ENCODE results near the gene GLRX. TPM values are rescaled to one million over a fixed set of nuclear protein-coding genes. Genes with fewer than 3 reads are reported as not detected.

Gene GLRX
- polyA plus RNA-seq, 2 of the 4 experiments (the other 2 are of a cell fraction): 106 to 329 TPM

- ChIA-PET CTCF (interaction anchor here (0.5 to 16.1 kb wide), 2 partner anchors 47 to 57 kb away, joined by 3 to 469 read pairs; no protein-coding TSS in a partner anchor), POLR2A (no interaction called here)
- Histone ChIP-seq H3K4me3 (no peak overlapping the region), H3K27ac (no peak overlapping the region; a peak in 1 of 6 replicates), H3K4me1 (peaks cover 45% of the 10 kb centered on the region), H3K9me3 (no peaks in the 10 kb centered on the region), H3K4me2 (no peak overlapping the region)
- 94% methylated on average over 8 of the region's 8 CpGs for WGBS (ENCODE audit: missing lambda C conversion rate)
- no peak for ATAC-seq
- TF ChIP-seq EP300 (IDR thresholded peaks at IDR 0.05): no peak
- DNase-seq (ENCODE audit: low read depth in 1 of 2, low spot score in 1 of 2): no peak
- no peak for FAIRE-seq
Observed at GRCh38 chr5:95788493-95788892, 34.0 kb downstream of the GLRX start.

DNA sequence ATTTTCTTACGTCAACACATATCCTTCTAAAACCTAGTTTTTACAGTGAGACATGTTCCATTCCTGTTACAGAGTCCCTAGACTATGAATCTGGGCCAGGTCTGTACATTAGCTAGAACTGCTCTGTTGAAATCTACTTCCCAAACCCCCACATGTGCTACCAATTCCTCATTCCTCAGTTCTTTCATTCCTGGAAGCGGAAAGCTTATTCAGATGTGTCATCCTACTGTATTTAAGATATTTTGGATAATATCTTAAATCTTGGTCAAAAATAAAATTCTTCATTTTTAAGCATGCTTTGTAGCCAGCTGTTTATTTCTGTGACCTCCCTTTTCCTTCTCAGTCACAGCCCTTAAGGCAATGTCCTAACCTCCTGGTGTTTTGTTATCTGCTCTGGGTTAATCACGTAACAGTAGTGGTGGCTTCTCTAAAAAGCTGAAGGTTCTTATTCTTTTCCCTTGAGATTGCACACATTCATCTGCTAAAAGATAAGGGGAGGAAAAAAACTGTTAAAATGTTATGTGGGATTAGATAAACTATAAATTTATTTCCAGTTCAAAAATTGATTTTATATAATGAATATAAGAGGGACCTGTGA is 35.6 kb downstream of the GLRX start:
- ATAC-seq: no peak
- no peak for FAIRE-seq
- no peak for DNase-seq (ENCODE audit: low read depth in 1 of 2, low spot score in 1 of 2)

More for the DNA sequence above, 35.6 kb downstream of the GLRX start:
- ChIA-PET CTCF (interaction anchor here (1.0 to 16.1 kb wide), 2 partner anchors 58 to 112 kb away, joined by 4 to 469 read pairs; no protein-coding TSS in a partner anchor), POLR2A (interaction anchor here (0.6 kb wide), 1 partner anchor 37 kb away, joined by 3 read pairs; no protein-coding TSS in a partner anchor)
- H3K27ac ChIP-seq: no peak overlapping the region; a peak in 1 of 6 replicates
- H3K4me1 ChIP-seq: peaks cover 34% of the 10 kb centered on the region
- TF ChIP-seq EHMT2 (IDR thresholded peaks at IDR 0.05; ENCODE audit: low read depth) (no peak), MAX (IDR thresholded peaks at IDR 0.05) (no peak), MAZ (IDR thresholded peaks at IDR 0.05; ENCODE audit: borderline replicate concordance, low read depth, low read length) (no peak), CHD4 (IDR thresholded peaks at IDR 0.05; ENCODE audit: borderline replicate concordance) (no peak), ZSCAN20 (CRISPR knock-in tag; IDR thresholded peaks at IDR 0.05) (no peak), CBX2 (IDR thresholded peaks at IDR 0.05; ENCODE audit: borderline replicate concordance, low read depth) (no peak), HES2 (IDR thresholded peaks at IDR 0.05) (no peak), RAD21 (conservative IDR thresholded peaks at IDR 0.05 in 1 of 2, IDR thresholded peaks at IDR 0.05 in 1 of 2) (no peak), CTCF (IDR thresholded peaks at IDR 0.05) (no peak), PBX3 (IDR thresholded peaks at IDR 0.05) (no peak), JUNB (IDR thresholded peaks at IDR 0.05) (no peak), CBX8 (IDR thresholded peaks at IDR 0.05) (no peak), HMGXB4 (CRISPR knock-in tag; IDR thresholded peaks at IDR 0.05; ENCODE audit: borderline replicate concordance) (no peak), RNF2 (IDR thresholded peaks at IDR 0.05; ENCODE audit: borderline replicate concordance, low read depth) (no peak), ATOH8 (CRISPR knock-in tag; IDR thresholded peaks at IDR 0.05; ENCODE audit: low read depth) (no peak), RARB (CRISPR knock-in tag; IDR thresholded peaks at IDR 0.05) (no peak), USF2 (IDR thresholded peaks at IDR 0.05) (no peak), HOXB13 (CRISPR knock-in tag; IDR thresholded peaks at IDR 0.05; ENCODE audit: low read depth) (no peak), ZC3H11A (IDR thresholded peaks at IDR 0.05) (no peak), SMC3 (IDR thresholded peaks at IDR 0.05) (no peak)
- H3K4me3 ChIP-seq: no peak overlapping the region
- no peak overlapping the region for H3K4me2 ChIP-seq
- H3K9me3 ChIP-seq: no peaks in the 10 kb centered on the region
- 93% methylated on average over 3 of the region's 3 CpGs for WGBS (ENCODE audit: missing lambda C conversion rate)

Measured in A549 (cell line).